Motor neuron (in vitro differentiated cells): ENCODE measurements around the gene B4GALT6. TPM values are rescaled to one million over a fixed set of nuclear protein-coding genes. Genes with fewer than 3 reads are reported as not detected.

Experiments used
- total RNA-seq, 8 experiments: library from RNA; unstranded; fragments of 300-600 nt; gene quantifications; 2 replicates each; pipeline versions ENCODE4 v1.2.3 to v1.2.4, GENCODE V29; 2022

Gene B4GALT6
- total RNA-seq, 8 experiments from 2014 or later, result 1.9 to 23.4 (median 10.6) TPM

Other genes with a start within 250 kb of the B4GALT6 start
- under 1 TPM in 5 of 8 experiments, not detected in 3; 0.04 to 0.61 (median 0.19) TPM for gene DSG3, start 236.8 kb downstream of the B4GALT6 start, total RNA-seq
- 10 to 100 TPM in 1 of 8 experiments, 1 to 10 TPM in 5, under 1 TPM in 2; 0.13 to 21.5 (median 5.8) TPM for gene DSG2, start 186.4 kb downstream of the B4GALT6 start, total RNA-seq
- gene TTR, start 92.7 kb downstream of the B4GALT6 start, total RNA-seq, result 1 to 10 TPM in 2 of 8 experiments, under 1 TPM in 3, not detected in 3; 0.16 to 1.8 (median 0.94) TPM
- gene SLC25A52, start 76.3 kb upstream of the B4GALT6 start, total RNA-seq, result under 1 TPM in 1 of 8 experiments, not detected in 7; 0.05 TPM